KOPT-K1 (cell line): Measurements from ENCODE around the gene TNFRSF19.

ENCODE experiments used
- H3K27ac ChIP-seq: fragments of 200-600 bp; sonication (generic); 2 replicates; pipeline ENCODE4 v1.5.1; 2016; ENCODE audit warnings: antibody characterized with exemption, mild to moderate bottlenecking, low read depth, low read length; ENCODE audit not compliant: poor library complexity, severe bottlenecking
- H3K36me3 ChIP-seq: fragments of 200-600 bp; sonication (generic); 2 replicates; pipeline ENCODE4 v1.5.1; 2017; ENCODE audit warnings: antibody characterized with exemption, mild to moderate bottlenecking, low read length, moderate library complexity; ENCODE audit not compliant: insufficient read depth
- H3K9me3 ChIP-seq: fragments of 200-600 bp; sonication (generic); 2 replicates; pipeline ENCODE4 v1.5.1; 2017; ENCODE audit warnings: antibody characterized with exemption, low read length, mild to moderate bottlenecking; ENCODE audit not compliant: insufficient read depth, poor library complexity, severe bottlenecking

Gene TNFRSF19

GRCh38 chr13:23643338-23644125 lies 73.3 kb downstream of the TNFRSF19 start:
- H3K9me3 ChIP-seq, result no peaks in the 10 kb centered on the region
- no peak overlapping the region for H3K27ac ChIP-seq
- no peaks in the 10 kb centered on the region for H3K36me3 ChIP-seq

DNA sequence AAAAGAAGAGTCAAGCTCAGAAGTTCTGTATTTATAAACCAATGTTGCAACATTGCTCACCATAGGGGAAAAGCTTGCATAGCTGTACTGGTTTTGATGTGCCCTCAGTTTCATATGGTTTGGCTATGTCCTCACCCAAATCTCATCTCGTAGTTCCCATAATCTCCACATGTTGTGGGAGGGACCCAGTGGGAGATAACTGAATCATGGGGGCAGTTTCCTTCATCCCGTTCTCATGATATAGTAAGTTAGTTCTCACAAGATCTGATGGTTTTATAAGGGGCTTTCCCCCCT lies 73.9 kb downstream of the TNFRSF19 start:
- Histone ChIP-seq H3K27ac (no peak overlapping the region), H3K36me3 (no peaks in the 10 kb centered on the region), H3K9me3 (no peaks in the 10 kb centered on the region)

- Histone ChIP-seq H3K36me3 (no peaks in the 10 kb centered on the region), H3K27ac (no peak overlapping the region)
Observed at GRCh38 chr13:23644527-23645138, 74.4 kb downstream of the TNFRSF19 start.

DNA sequence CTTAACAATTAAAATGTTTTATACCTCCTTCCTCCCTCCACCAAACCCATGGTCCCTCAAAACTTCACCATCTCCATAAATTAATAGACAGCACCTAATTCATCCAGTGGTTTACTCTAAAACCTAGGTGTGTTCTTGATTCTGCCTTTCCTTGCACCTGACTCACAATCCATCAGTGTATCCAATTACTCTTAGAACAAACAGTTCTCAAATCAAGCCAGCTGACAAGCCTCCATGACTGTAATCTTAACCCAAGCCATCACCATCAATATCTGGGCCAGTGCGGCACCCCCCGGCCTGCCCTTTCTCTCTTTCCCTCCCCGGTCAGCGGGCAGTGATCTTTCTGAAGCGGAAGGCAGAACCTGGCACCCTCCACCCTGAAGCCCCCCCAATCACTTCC lies 75.6 kb downstream of the TNFRSF19 start:
- H3K27ac ChIP-seq, result no peak overlapping the region
- no peaks in the 10 kb centered on the region for H3K9me3 ChIP-seq
- no peaks in the 10 kb centered on the region for H3K36me3 ChIP-seq

More at GRCh38 chr13:23644527-23645138, 74.4 kb downstream of the TNFRSF19 start:
- H3K9me3 ChIP-seq, result no peaks in the 10 kb centered on the region

- no peaks in the 10 kb centered on the region for H3K9me3 ChIP-seq
- no peak overlapping the region for H3K27ac ChIP-seq
- no peaks in the 10 kb centered on the region for H3K36me3 ChIP-seq
Observed at GRCh38 chr13:23651439-23651838, 81.2 kb downstream of the TNFRSF19 start.

DNA sequence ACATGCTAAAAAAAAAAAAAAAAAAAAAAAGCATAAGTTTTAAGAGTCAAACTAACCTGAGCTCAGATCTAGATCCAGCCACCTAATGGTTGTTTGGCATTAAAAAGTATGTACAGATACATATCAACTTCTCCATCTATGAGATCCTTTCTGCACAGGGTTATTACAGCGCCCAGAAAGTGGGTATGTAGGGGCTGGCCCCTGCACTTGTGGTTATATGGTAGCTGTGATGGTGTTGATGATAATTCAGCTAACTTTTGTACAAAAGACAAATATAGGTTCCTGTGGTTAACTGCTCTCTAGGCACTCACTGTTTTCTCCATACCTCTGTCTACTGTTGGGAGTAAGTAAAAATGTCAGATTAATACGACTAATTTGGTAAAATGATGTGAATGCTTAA lies 81.7 kb downstream of the TNFRSF19 start:
- no peak overlapping the region for H3K27ac ChIP-seq
- H3K9me3 ChIP-seq, result no peaks in the 10 kb centered on the region
- no peaks in the 10 kb centered on the region for H3K36me3 ChIP-seq

DNA sequence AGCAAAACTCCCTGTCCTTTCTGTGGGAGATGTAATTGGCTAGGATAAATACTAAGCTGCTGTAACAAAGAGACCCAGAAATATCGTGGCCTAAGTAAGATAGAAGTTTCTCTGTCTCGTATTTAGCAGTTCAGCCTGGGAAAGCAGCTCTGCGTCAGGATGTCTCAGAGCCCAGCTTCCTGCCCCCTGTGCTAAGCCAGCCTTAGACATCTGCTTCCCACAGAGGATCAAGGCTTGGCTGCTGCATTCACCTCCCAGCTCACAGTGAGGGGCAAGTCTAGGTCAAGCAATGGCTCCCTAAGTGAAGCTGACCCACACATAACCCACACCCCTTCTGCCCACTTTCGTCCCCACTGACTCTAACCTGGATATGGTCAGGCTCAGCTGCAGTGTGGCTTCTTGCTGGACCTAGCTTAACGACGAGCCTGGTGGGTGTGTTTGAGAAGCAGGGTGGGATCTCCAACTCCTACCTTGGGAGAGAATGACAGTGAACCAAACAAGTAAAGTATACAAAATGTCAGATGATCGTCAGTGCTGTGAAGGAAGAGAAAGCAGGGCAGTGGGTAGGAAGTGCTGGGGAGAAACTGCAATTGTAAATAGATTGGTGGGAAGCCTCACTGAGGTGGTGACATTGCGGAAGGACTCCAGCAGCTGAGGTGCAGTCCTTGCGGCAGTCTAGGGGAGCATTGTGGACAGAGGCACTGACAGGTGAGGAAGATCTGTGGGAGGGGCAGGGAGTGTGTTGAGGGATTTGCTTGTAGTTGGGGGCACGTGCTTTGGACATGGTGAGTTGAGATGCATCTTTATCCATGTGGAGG lies 82.9 kb downstream of the TNFRSF19 start:
- Histone ChIP-seq H3K36me3 (no peaks in the 10 kb centered on the region), H3K27ac (no peak overlapping the region), H3K9me3 (no peaks in the 10 kb centered on the region)

- no peak overlapping the region for H3K27ac ChIP-seq
- no peaks in the 10 kb centered on the region for H3K9me3 ChIP-seq
- no peaks in the 10 kb centered on the region for H3K36me3 ChIP-seq
Observed at GRCh38 chr13:23654111-23655110, 84.2 kb downstream of the TNFRSF19 start.

- Histone ChIP-seq H3K27ac (no peak overlapping the region), H3K9me3 (no peaks in the 10 kb centered on the region), H3K36me3 (no peaks in the 10 kb centered on the region)
Observed at GRCh38 chr13:23655321-23655720, 85.1 kb downstream of the TNFRSF19 start.

DNA sequence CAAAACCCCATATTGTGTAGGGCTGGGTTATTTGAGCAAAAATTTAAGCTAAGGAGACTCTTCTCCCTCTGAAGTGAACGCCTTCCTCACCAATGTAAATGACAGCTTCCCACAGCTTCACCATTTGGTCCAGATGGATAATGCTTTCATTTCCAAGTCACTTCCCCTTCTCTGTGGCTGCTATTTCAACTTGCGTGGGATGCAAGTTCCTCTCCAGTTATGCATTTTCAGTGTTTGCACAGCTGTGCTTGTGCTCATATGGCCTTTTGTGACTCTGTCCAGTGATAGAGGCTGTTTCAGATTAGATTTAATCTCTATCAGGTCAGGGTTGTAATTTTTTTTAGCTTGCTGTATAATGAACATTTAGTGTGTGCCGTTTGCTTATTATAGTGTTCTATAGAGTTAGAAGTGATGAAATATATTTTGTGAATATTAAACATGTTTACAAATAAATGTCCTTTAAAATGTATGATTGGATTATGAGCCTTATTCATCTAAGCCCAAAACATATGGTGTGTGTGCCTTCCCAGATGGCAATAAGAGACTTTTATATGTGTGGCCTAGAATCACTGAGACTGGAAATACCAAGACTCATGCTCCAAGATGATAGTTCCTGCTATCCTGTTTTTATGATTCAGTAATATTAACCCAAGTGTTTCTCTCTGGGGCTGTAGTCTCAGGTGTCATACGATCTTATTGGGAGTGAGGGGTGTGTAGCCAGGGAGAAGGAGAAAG lies 86.6 kb downstream of the TNFRSF19 start:
- Histone ChIP-seq H3K27ac (no peak overlapping the region), H3K36me3 (no peaks in the 10 kb centered on the region), H3K9me3 (no peaks in the 10 kb centered on the region)

DNA sequence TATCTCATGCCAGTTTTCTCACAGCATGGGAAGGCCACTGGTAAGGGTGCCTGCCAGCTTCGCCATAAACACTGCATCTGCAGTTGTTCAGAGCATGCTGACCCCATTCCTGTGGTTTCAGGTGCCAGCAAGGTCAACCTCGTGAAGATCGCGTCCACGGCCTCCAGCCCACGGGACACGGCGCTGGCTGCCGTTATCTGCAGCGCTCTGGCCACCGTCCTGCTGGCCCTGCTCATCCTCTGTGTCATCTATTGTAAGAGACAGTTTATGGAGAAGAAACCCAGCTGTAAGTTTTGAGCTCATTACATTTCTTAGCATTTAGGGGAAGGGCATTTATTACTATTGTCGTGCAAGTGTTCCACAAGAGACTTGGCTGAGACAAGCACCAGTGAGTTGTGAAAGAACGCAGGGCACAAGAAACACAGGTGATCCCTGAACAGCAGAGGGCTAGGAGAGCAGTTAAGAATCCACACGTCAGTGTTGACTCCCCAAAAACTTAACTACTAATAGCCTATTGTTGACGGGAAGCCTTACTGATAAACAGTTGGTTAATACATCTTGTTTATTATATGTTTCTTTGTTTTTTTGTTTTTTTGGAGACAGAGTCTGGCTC lies 88.8 kb downstream of the TNFRSF19 start:
- Histone ChIP-seq H3K36me3 (no peaks in the 10 kb centered on the region), H3K27ac (no peak overlapping the region)

DNA sequence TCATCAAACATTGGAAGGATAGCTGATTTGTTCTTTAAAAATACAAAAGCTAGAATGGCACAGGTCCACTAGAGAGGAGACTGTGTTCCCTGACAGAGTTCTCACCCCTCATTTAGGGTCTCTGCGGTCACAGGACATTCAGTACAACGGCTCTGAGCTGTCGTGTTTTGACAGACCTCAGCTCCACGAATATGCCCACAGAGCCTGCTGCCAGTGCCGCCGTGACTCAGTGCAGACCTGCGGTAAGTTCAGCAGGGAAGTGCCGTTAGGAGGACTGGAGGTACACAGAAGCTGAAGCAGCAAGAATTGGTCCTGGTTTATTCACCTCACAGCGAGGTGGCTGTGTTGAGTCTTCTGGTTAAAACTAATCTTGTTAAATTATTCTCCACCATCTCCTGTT lies 90.0 kb downstream of the TNFRSF19 start:
- no peak overlapping the region for H3K27ac ChIP-seq
- peaks cover 8% of the 10 kb centered on the region for H3K9me3 ChIP-seq
- no peaks in the 10 kb centered on the region for H3K36me3 ChIP-seq

More for the DNA sequence above, 88.8 kb downstream of the TNFRSF19 start:
- peaks cover 8% of the 10 kb centered on the region for H3K9me3 ChIP-seq

GRCh38 chr13:23666582-23666981 lies 96.4 kb downstream of the TNFRSF19 start:
- no peaks in the 10 kb centered on the region for H3K36me3 ChIP-seq
- no peak overlapping the region for H3K27ac ChIP-seq
- H3K9me3 ChIP-seq, result peaks cover 8% of the 10 kb centered on the region

DNA sequence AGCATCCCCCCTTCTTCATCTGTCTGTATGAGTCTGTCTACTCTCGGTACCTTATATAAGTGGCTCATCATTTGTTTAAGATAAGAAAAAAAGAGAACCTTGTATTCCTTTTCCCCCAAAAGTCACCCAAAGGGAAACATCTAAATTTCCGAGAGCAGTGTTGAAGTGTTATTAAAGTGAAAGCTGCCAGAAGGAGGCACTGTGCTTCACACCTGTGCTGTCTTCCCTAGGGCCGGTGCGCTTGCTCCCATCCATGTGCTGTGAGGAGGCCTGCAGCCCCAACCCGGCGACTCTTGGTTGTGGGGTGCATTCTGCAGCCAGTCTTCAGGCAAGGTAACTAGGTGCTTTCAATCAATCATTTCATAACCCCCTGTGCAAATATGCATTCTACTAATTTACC lies 97.5 kb downstream of the TNFRSF19 start:
- no peaks in the 10 kb centered on the region for H3K36me3 ChIP-seq

More for the DNA sequence above, 97.5 kb downstream of the TNFRSF19 start:
- Histone ChIP-seq H3K27ac (no peak overlapping the region), H3K9me3 (no peaks in the 10 kb centered on the region)
